ENCODE measurements around the gene STT3B. TPM values are rescaled to one million over a fixed set of nuclear protein-coding genes. Genes with fewer than 3 reads are reported as not detected.
"Not testable (repeated sequence)": the region's sequence is repeated elsewhere in the genome, so short reads cannot be mapped to it uniquely, and the experiment has no call there.

Gene STT3B
- total and polyA plus RNA-seq, 2 donors (not counting 1 experiment from before 2014, with no cell fraction given), result 145 to 259 TPM

DNA sequence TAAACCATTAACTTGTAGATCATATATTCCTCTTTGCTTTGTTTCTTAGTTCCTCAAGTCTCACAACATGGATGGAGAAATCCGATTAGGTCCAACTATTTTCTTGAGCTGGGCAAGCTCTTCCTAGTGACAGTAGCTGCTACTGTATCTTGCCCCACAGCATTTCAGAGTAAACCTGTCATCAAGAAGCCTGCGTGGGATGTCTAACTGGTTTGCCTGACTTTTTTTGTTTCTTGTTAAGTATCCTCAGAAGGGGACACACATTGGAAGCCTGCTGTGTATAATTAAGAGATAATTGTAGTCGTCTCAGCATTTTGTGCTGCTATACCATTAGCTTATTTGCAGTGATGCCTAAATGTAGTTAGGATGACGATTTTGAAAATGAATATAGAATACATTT lies 29.3 kb upstream of the STT3B start:
- no peak overlapping the region for H3K4me3 ChIP-seq (replicated peaks in 1 of 4; ENCODE audit: control extremely low read depth in 1 of 4, insufficient read depth in 1 of 4, low read depth in 3 of 4, low read length in 4 of 4)
- H3K27ac ChIP-seq (ENCODE audit: insufficient read depth, low read length), result no peak overlapping the region
- H3K36me3 ChIP-seq (ENCODE audit: control insufficient read depth, insufficient read depth, low read length), result no peaks in the 10 kb centered on the region
- H3K79me2 ChIP-seq (ENCODE audit: control insufficient read depth, insufficient read depth, low read length), result no peaks in the 10 kb centered on the region
- no peak for DNase-seq (ENCODE audit: low read depth in 2 of 2)
- no peak overlapping the region for H2AFZ ChIP-seq (ENCODE audit: low read length)
- no peak overlapping the region for H3K9ac ChIP-seq (ENCODE audit: insufficient read depth, low read length)
- TF ChIP-seq CTCF (conservative IDR thresholded peaks at IDR 0.05 in 1 of 2, IDR thresholded peaks at IDR 0.05 in 1 of 2; ENCODE audit: low read depth in 1 of 2, low read length in 2 of 2) (no peak), EZH2 (IDR thresholded peaks at IDR 0.05; ENCODE audit: low read length, missing control alignments) (no peak)
- no peak overlapping the region for H3K4me2 ChIP-seq (ENCODE audit: extremely low read depth, insufficient read depth, low read length)
- no peaks in the 10 kb centered on the region for H3K4me1 ChIP-seq (ENCODE audit: control insufficient read depth, extremely low read depth, insufficient read depth, low read length)
- no peaks in the 10 kb centered on the region for H3K9me3 ChIP-seq (ENCODE audit: control insufficient read depth, insufficient read depth, low read depth, low read length)
- H4K20me1 ChIP-seq (ENCODE audit: control insufficient read depth, extremely low read depth, insufficient read depth, low read length), result no peaks in the 10 kb centered on the region
- peaks cover 6% of the 10 kb centered on the region for H3K27me3 ChIP-seq (ENCODE audit: control insufficient read depth, insufficient read depth, low read length)

DNA sequence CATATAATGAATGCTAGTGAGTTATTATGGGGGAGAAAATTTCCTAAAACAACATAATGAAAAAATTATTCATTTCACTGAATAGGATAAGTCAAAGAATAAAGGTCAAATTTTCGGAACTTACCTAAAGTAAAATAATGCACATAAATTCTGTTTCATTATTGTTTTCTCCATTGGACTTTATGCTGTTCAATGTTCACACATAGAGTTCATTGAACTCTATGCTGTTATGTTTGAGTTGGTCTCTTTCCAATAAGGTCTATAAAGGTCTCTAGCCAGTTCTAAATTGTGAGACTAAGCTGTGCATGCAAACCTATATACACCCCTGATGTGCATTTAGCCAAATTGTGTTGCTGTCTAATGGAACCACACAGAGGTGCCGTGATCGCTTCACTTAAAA lies 28.5 kb upstream of the STT3B start:
- Histone ChIP-seq H3K9ac (ENCODE audit: insufficient read depth, low read length) (no peak overlapping the region), H3K4me2 (ENCODE audit: extremely low read depth, insufficient read depth, low read length) (no peak overlapping the region), H3K79me2 (ENCODE audit: control insufficient read depth, insufficient read depth, low read length) (no peaks in the 10 kb centered on the region), H3K36me3 (ENCODE audit: control insufficient read depth, insufficient read depth, low read length) (no peaks in the 10 kb centered on the region), H3K27me3 (ENCODE audit: control insufficient read depth, insufficient read depth, low read length) (peaks cover 4% of the 10 kb centered on the region), H3K4me1 (ENCODE audit: control insufficient read depth, extremely low read depth, insufficient read depth, low read length) (no peaks in the 10 kb centered on the region), H2AFZ (ENCODE audit: low read length) (no peak overlapping the region), H4K20me1 (ENCODE audit: control insufficient read depth, extremely low read depth, insufficient read depth, low read length) (no peaks in the 10 kb centered on the region), H3K9me3 (ENCODE audit: control insufficient read depth, insufficient read depth, low read depth, low read length) (no peaks in the 10 kb centered on the region), H3K27ac (ENCODE audit: insufficient read depth, low read length) (no peak overlapping the region), H3K4me3 (replicated peaks in 1 of 4; ENCODE audit: control extremely low read depth in 1 of 4, insufficient read depth in 1 of 4, low read depth in 3 of 4, low read length in 4 of 4) (no peak overlapping the region)
- no peak for DNase-seq (ENCODE audit: low read depth in 2 of 2)
- TF ChIP-seq EZH2 (IDR thresholded peaks at IDR 0.05; ENCODE audit: low read length, missing control alignments) (no peak), CTCF (conservative IDR thresholded peaks at IDR 0.05 in 1 of 2, IDR thresholded peaks at IDR 0.05 in 1 of 2; ENCODE audit: low read depth in 1 of 2, low read length in 2 of 2) (no peak)

DNA sequence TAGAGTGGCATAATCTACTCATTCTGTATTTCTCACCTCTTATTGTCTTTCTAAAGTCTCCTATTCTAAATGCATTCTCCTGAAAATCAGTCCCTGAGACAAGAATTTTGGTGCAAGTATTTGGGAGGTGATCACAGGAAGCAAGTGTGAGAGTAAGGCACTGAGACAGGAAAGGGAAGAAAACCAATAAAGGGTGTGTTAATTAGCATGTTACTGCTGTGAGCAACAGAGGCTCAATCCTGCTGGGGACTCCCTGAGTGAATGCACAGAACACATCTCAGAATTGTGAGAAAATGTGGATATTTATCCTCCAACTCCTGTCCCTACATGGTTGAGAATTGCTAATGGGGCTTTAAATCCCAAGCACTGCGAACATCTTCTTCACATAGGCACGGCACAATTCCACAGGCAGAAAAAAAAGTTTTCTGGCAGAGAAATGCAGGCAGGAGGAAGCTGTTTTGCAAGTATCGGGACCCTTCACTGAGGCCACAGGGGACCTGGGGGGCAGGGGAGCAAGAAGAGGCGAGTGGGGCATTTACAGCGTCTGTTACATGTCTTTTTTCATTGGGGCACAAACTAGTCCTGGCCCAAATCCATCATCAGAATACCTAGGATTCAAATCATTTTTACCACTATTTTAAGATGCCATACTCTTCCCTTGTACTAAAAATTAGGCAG lies 27.2 kb upstream of the STT3B start:
- Histone ChIP-seq H4K20me1 (ENCODE audit: control insufficient read depth, extremely low read depth, insufficient read depth, low read length) (no peaks in the 10 kb centered on the region), H3K79me2 (ENCODE audit: control insufficient read depth, insufficient read depth, low read length) (no peaks in the 10 kb centered on the region), H3K27me3 (ENCODE audit: control insufficient read depth, insufficient read depth, low read length) (peaks cover 4% of the 10 kb centered on the region), H3K27ac (ENCODE audit: insufficient read depth, low read length) (no peak overlapping the region), H3K4me1 (ENCODE audit: control insufficient read depth, extremely low read depth, insufficient read depth, low read length) (no peaks in the 10 kb centered on the region), H3K9me3 (ENCODE audit: control insufficient read depth, insufficient read depth, low read depth, low read length) (no peaks in the 10 kb centered on the region), H3K4me2 (ENCODE audit: extremely low read depth, insufficient read depth, low read length) (no peak overlapping the region), H2AFZ (ENCODE audit: low read length) (no peak overlapping the region), H3K36me3 (ENCODE audit: control insufficient read depth, insufficient read depth, low read length) (no peaks in the 10 kb centered on the region), H3K4me3 (replicated peaks in 1 of 4; ENCODE audit: control extremely low read depth in 1 of 4, insufficient read depth in 1 of 4, low read depth in 3 of 4, low read length in 4 of 4) (no peak overlapping the region), H3K9ac (ENCODE audit: insufficient read depth, low read length) (no peak overlapping the region)
- DNase-seq (ENCODE audit: low read depth in 2 of 2), result no peak
- no peak for TF ChIP-seq EZH2 (IDR thresholded peaks at IDR 0.05; ENCODE audit: low read length, missing control alignments)
- no peak for TF ChIP-seq CTCF (conservative IDR thresholded peaks at IDR 0.05 in 1 of 2, IDR thresholded peaks at IDR 0.05 in 1 of 2; ENCODE audit: low read depth in 1 of 2, low read length in 2 of 2)

DNA sequence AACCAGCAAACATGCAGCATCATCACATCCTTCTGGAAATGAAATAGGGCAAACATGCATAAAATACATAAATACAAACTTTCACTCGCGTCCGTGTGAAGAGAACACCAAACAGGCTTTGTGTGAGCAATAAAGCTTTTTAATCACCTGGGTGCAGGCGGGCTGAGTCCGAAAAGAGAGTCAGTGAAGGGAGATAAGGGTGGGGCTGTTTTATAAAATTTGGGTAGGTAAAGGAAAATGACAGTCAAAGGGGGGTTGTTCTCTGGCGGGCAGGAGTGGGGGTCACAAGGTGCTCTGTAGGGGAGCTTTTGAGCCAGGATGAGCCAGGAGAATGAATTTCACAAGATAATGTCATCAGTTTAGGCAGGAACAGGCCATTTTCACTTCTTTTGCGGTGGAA lies 26.2 kb upstream of the STT3B start:
- H4K20me1 ChIP-seq (ENCODE audit: control insufficient read depth, extremely low read depth, insufficient read depth, low read length); H2AFZ ChIP-seq (ENCODE audit: low read length); H3K79me2 ChIP-seq (ENCODE audit: control insufficient read depth, insufficient read depth, low read length); H3K36me3 ChIP-seq (ENCODE audit: control insufficient read depth, insufficient read depth, low read length); H3K27me3 ChIP-seq (ENCODE audit: control insufficient read depth, insufficient read depth, low read length); H3K4me1 ChIP-seq (ENCODE audit: control insufficient read depth, extremely low read depth, insufficient read depth, low read length); H3K4me2 ChIP-seq (ENCODE audit: extremely low read depth, insufficient read depth, low read length); H3K4me3 ChIP-seq (replicated peaks in 1 of 4; ENCODE audit: control extremely low read depth in 1 of 4, insufficient read depth in 1 of 4, low read depth in 3 of 4, low read length in 4 of 4); H3K27ac ChIP-seq (ENCODE audit: insufficient read depth, low read length); DNase-seq (ENCODE audit: low read depth in 2 of 2); H3K9ac ChIP-seq (ENCODE audit: insufficient read depth, low read length); H3K9me3 ChIP-seq (ENCODE audit: control insufficient read depth, insufficient read depth, low read depth, low read length): not testable (repeated sequence)
